ENCODE results near the gene ARRDC5. TPM values are rescaled to one million over a fixed set of nuclear protein-coding genes. Genes with fewer than 3 reads are reported as not detected.

Gene ARRDC5
- total RNA-seq, 1 donor from 2014 or later: not detected

DNA sequence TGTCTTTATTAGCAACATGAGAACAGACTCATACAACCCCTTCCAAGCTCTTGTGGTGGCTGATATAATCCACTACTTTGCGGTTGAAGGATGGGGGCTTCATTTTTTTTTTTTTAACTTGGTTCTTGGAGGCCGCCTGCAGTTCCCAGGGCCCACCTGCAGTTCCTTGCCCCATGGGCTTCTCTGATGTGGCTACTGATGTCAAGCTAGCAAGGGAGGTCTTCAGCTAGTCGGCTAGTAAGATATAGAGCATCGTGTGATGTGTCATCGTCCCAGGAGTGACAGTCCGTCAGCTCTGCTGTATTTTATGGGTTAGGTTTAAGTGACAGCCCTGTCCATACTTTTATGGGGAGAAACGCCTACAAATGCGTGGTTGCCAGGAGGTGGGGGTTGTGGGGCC is 32.7 kb upstream of the ARRDC5 start:
- H3K27ac Mint-ChIP-seq: no peak overlapping the region
- no peaks in the 10 kb centered on the region for H3K27me3 Mint-ChIP-seq (ENCODE audit: low read depth)
- no peak overlapping the region for H3K4me3 Mint-ChIP-seq
- TF ChIP-seq, protein P1, sequence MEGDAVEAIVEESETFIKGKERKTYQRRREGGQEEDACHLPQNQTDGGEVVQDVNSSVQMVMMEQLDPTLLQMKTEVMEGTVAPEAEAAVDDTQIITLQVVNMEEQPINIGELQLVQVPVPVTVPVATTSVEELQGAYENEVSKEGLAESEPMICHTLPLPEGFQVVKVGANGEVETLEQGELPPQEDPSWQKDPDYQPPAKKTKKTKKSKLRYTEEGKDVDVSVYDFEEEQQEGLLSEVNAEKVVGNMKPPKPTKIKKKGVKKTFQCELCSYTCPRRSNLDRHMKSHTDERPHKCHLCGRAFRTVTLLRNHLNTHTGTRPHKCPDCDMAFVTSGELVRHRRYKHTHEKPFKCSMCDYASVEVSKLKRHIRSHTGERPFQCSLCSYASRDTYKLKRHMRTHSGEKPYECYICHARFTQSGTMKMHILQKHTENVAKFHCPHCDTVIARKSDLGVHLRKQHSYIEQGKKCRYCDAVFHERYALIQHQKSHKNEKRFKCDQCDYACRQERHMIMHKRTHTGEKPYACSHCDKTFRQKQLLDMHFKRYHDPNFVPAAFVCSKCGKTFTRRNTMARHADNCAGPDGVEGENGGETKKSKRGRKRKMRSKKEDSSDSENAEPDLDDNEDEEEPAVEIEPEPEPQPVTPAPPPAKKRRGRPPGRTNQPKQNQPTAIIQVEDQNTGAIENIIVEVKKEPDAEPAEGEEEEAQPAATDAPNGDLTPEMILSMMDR (IDR thresholded peaks at IDR 0.05; ENCODE audit: unreplicated experiment): no peak
- no peaks in the 10 kb centered on the region for H3K9me3 Mint-ChIP-seq
- no peaks in the 10 kb centered on the region for H3K4me1 Mint-ChIP-seq
- peaks cover 37% of the 10 kb centered on the region for H3K36me3 Mint-ChIP-seq
- DNase-seq (ENCODE audit: low spot score in 2 of 2, unreplicated experiment in 2 of 2): no peak

DNA sequence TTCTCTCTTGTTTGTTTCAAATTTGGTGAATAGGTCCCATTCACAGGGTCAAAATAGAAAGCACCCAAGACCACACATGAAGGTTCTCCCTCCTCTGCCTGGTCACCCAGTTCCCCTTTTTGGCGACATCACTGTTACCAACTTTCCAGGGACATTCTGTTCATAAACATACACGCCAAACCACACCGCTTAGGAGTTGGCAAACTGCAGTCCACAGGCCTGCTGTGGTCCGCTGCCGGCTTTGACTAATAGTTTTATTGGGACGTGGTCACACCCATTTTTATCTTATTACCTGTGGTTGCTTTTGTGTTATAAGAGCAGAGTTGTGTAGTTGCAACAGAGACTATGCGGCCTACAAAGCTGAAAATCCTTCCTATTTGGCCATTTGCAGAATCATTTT is 30.8 kb upstream of the ARRDC5 start:
- no peak overlapping the region for H3K4me3 Mint-ChIP-seq
- TF ChIP-seq, protein P1 (IDR thresholded peaks at IDR 0.05; ENCODE audit: unreplicated experiment): no peak
- H3K9me3 Mint-ChIP-seq: no peaks in the 10 kb centered on the region
- H3K36me3 Mint-ChIP-seq: peaks cover 34% of the 10 kb centered on the region
- no peak for DNase-seq (ENCODE audit: low spot score in 2 of 2, unreplicated experiment in 2 of 2)
- no peak overlapping the region for H3K27ac Mint-ChIP-seq
- no peaks in the 10 kb centered on the region for H3K4me1 Mint-ChIP-seq
- no peaks in the 10 kb centered on the region for H3K27me3 Mint-ChIP-seq (ENCODE audit: low read depth)

DNA sequence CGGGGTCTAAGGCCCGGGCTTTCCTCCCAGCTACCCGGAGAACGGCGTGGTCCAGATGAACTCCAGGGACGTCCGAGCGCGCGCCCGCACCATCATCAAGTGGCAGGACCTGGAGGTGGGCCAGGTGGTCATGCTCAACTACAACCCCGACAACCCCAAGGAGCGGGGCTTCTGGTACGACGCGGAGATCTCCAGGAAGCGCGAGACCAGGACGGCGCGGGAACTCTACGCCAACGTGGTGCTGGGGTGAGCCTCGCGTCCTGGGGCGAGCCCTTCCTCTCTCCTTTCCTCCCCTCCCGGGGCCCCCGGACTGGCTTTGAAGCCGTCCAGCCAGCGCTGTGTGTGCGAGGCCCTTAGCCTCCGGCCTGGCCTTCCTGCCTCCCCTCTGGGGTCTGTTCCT is 30.0 kb upstream of the ARRDC5 start:
- no peak for DNase-seq (ENCODE audit: low spot score in 2 of 2, unreplicated experiment in 2 of 2)
- Mint-ChIP-seq H3K36me3 (peaks cover 31% of the 10 kb centered on the region), H3K4me1 (no peaks in the 10 kb centered on the region), H3K27me3 (ENCODE audit: low read depth) (no peaks in the 10 kb centered on the region), H3K4me3 (no peak overlapping the region), H3K27ac (no peak overlapping the region), H3K9me3 (no peaks in the 10 kb centered on the region)
- TF ChIP-seq, protein P1 (IDR thresholded peaks at IDR 0.05; ENCODE audit: unreplicated experiment): no peak

DNA sequence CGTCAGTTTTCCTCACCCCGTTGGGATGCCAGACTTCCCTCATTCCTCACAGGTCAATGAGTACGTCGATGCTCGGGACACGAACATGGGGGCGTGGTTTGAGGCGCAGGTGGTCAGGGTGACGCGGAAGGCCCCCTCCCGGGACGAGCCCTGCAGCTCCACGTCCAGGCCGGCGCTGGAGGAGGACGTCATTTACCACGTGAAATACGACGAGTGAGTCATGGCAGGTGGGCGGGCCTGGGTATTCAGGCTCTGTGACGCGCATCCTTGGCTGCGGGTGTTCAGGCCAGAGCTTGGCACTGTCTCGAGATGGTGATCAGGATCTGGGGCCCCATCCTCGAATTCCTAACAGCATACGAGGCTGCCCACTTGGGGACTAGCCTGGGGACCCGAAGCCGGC is 28.0 kb upstream of the ARRDC5 start:
- H3K4me3 Mint-ChIP-seq: no peak overlapping the region
- TF ChIP-seq, protein P1 (IDR thresholded peaks at IDR 0.05; ENCODE audit: unreplicated experiment): no peak
- H3K27ac Mint-ChIP-seq: no peak overlapping the region
- no peak for DNase-seq (ENCODE audit: low spot score in 2 of 2, unreplicated experiment in 2 of 2)
- no peaks in the 10 kb centered on the region for H3K27me3 Mint-ChIP-seq (ENCODE audit: low read depth)
- H3K36me3 Mint-ChIP-seq: peaks cover 23% of the 10 kb centered on the region
- H3K9me3 Mint-ChIP-seq: no peaks in the 10 kb centered on the region
- no peaks in the 10 kb centered on the region for H3K4me1 Mint-ChIP-seq

DNA sequence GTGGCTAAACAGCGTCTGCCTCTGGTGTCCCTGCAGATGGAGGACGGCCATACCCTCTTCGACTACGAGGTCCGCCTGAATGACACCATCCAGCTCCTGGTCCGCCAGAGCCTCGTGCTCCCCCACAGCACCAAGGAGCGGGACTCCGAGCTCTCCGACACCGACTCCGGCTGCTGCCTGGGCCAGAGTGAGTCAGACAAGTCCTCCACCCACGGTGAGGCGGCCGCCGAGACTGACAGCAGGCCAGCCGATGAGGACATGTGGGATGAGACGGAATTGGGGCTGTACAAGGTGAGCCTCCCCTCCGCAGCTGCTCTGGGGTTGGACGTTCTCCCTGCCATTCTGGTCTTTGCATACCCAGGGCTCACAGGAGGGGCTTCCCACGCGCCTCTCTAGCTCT is 26.5 kb upstream of the ARRDC5 start:
- Mint-ChIP-seq H3K4me3 (no peak overlapping the region), H3K27me3 (ENCODE audit: low read depth) (no peaks in the 10 kb centered on the region), H3K36me3 (peaks cover 16% of the 10 kb centered on the region), H3K4me1 (no peaks in the 10 kb centered on the region), H3K27ac (no peak overlapping the region), H3K9me3 (no peaks in the 10 kb centered on the region)
- DNase-seq (ENCODE audit: low spot score in 2 of 2, unreplicated experiment in 2 of 2): no peak
- TF ChIP-seq, protein P1 (IDR thresholded peaks at IDR 0.05; ENCODE audit: unreplicated experiment): no peak

DNA sequence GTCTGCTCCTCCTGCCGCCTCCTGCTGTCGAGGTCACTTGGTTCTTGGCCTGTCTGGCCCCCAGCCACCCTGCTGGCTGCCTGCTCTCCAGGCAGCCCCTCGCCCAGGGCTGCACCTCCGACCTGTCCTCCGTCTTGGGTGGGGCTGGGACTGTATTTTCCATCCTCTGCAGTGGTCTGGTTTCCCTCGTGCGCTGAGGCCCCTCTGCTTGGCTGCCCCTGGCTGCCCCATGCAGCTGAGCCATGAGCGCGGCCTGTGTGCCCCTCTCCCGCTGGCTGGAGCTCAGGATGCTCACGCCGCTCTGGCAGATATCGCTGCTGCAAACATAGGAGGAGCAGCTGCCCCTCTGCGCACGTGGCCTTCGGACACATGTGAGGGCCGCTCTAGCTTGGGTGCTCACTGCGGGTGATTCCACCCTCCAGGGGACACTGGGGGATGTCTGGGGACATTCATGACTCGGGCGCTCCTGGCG is 20.6 kb upstream of the ARRDC5 start:
- Mint-ChIP-seq H3K9me3 (no peaks in the 10 kb centered on the region), H3K4me3 (no peak overlapping the region), H3K4me1 (no peaks in the 10 kb centered on the region), H3K36me3 (peaks cover 12% of the 10 kb centered on the region), H3K27ac (no peak overlapping the region), H3K27me3 (ENCODE audit: low read depth) (no peaks in the 10 kb centered on the region)
- DNase-seq (ENCODE audit: low spot score in 2 of 2, unreplicated experiment in 2 of 2): no peak
- TF ChIP-seq, protein P1 (IDR thresholded peaks at IDR 0.05; ENCODE audit: unreplicated experiment): no peak
